NCI-H1417 treated with DMSO at 0.1 percent for 48 hours (cell line): ENCODE measurements around the gene THSD7B.
"Not testable (repeated sequence)": the region's sequence is repeated elsewhere in the genome, so short reads cannot be mapped to it uniquely, and the experiment has no call there.

Source experiments
- DNase-seq: peaks from one replicate; lab custom pipeline; 2025; lab: John Stamatoyannopoulos, UW

THSD7B gene

GRCh38 chr2:137049518-137049917 is 284.2 kb downstream of the THSD7B start:
- DNase-seq: no peak

DNA sequence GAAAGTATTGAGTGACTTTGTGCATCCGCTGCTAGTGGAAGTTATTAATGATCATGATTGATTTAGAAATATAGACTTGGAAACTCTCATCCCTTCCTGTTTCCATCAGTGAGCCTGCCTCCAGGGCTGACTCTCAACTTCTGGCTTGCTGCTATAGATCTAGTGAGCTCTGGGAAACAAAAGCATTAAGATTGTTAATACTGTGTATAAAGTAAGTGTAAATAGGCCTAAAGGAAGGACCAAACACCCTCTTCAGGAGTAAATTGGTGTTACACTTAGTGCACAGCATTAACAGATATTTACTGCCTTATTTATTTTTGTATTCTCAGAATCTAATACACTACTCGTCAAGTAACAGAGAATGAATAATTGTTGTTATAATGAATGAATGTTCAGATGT is 285.6 kb downstream of the THSD7B start:
- DNase-seq: no peak

GRCh38 chr2:137051778-137052398 is 286.5 kb downstream of the THSD7B start:
- DNase-seq: no peak

- DNase-seq: no peak
Measured at GRCh38 chr2:137056704-137057103, 291.4 kb downstream of the THSD7B start.

- DNase-seq: not testable (repeated sequence)
Measured at GRCh38 chr2:137076111-137076765, 310.9 kb downstream of the THSD7B start.

DNA sequence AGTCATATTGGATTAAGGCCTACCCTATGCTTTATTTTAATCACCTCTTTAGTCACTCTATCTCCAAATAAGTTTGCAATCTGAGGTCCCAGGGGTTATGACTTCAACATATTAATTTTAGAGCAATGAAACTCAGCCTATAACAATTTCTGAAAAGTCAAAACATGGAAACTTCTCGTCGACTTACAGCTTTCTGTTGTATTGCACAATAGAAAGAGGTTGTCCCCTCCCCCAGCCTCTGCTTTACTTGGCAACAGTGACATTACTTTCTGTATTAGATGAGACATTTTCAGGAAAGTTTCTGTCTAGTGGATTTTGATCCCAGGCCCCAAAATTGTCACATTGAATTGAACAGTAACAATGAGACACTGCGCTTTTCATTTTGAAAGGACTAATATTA is 326.4 kb downstream of the THSD7B start:
- DNase-seq: no peak

DNA sequence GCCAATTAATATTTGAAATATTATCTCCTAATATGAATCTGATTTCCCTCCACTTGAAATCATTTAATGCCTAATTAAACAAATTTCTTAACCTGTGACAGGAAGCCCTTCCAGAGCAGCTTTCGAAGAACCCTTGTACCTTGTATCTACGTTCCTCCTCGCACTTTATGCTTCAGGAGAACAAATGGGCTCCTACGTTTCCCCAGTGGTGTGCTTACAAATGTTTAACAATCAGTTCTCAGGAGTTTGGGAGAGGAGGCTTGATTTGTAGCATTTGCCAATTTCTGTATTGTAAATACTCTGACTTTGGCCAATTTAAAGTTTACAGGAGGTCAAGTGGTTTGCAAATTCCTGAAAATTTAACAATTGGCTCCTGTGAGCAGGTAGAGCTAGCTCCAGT is 327.8 kb downstream of the THSD7B start:
- no peak for DNase-seq

DNA sequence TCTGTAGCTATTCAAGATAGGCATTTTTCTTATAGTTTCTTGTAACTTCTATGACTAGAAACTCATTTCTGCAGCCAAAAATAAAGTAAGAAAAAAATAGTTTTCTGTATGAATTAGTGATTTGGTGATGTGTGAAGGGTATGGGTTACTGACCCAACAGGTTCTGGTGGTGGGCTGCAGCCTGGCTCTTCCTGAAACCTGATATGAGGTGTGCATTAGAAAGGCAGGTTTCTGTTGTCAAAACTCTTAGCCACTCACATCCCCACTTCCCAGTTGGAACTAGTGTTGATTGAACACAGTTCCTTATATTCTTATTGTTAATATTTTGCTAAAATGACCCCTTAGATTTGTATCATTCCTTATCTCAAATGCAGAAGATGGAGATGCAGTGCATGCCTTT is 330.8 kb downstream of the THSD7B start:
- DNase-seq: no peak

DNA sequence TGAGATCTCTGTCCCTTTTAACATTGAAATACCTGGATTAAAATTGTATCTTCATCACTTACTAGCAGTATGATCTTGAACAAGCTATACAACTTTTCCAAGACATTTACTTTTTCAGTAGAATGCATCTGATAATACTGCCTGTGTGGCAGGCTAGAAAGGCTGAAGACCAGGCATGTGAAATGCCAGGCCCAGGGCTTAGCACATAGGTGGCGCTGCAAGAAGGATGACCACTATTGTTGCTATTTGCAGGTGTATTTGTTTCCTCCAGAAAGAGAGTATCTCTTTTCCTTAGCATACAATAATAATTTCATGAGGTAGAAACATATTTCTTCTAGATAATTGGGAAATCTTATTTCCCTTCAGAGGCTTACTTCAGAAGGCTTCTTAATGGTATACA is 331.3 kb downstream of the THSD7B start:
- DNase-seq: no peak

GRCh38 chr2:137101814-137102213 is 336.5 kb downstream of the THSD7B start:
- DNase-seq: not testable (repeated sequence)

- DNase-seq: no peak
Measured at GRCh38 chr2:137107904-137108303, 342.6 kb downstream of the THSD7B start.

GRCh38 chr2:137111896-137112295 is 346.6 kb downstream of the THSD7B start:
- DNase-seq: no peak

DNA sequence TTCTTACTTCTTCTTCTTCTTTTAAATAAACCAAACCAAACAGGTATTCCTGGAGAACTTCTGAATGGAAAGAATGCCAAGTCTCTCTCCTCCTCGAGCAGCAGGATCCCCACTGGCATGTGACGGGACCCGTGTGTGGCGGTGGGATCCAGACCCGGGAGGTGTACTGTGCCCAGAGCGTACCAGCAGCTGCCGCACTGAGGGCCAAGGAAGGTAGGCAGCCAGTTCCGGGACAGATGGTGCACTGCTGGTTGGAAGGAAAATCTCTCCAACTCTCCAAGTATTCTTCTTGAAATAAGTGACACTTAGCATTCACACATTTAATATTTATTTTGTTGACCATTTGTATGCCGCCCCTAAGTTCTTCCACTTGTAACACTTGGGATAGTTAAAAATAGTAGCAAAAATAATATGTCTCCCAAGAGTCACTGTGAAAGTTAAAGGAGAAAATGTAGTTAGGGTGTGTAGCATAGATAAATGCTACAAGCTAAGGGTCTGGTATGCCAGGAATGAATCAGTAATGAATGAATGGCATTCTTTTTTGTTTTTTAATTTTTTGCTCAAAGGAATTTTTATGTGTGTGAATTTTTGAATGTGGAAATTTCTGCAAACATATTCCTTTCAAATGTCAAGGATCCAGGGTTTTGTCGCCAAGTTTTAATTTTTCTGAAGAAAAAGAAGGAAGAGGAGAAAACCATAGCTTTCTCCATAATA is 349.9 kb downstream of the THSD7B start:
- DNase-seq: no peak

- DNase-seq: no peak
Measured at GRCh38 chr2:137115795-137116089, 350.4 kb downstream of the THSD7B start.

GRCh38 chr2:137117385-137117784 is 352.0 kb downstream of the THSD7B start:
- no peak for DNase-seq

GRCh38 chr2:137118140-137118539 is 352.8 kb downstream of the THSD7B start:
- DNase-seq: no peak

DNA sequence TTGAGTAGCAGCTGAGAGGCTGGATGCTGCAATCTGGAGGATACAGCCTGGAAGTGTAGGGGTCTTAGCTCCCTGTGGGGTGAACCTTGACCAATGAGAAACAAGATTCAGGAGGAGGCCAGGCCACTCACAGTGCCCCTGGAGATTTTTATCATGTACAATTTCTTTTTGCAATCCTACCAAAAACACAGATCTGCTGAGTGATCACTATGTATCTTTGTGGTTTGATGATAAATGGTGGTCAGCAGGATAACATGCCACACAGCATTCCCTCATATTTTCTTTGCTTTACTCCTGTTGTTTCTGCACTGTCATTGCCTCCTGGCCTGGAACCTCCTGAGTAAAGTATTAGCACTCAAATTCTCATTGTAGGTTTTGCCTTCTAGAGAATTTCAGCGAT is 357.9 kb downstream of the THSD7B start:
- no peak for DNase-seq

- no peak for DNase-seq
Measured at GRCh38 chr2:137133225-137133624, 367.9 kb downstream of the THSD7B start.

GRCh38 chr2:137138263-137138662 is 372.9 kb downstream of the THSD7B start:
- no peak for DNase-seq

- no peak for DNase-seq
Measured at GRCh38 chr2:137151731-137152130, 386.4 kb downstream of the THSD7B start.

GRCh38 chr2:137154946-137155345 is 389.6 kb downstream of the THSD7B start:
- no peak for DNase-seq

DNA sequence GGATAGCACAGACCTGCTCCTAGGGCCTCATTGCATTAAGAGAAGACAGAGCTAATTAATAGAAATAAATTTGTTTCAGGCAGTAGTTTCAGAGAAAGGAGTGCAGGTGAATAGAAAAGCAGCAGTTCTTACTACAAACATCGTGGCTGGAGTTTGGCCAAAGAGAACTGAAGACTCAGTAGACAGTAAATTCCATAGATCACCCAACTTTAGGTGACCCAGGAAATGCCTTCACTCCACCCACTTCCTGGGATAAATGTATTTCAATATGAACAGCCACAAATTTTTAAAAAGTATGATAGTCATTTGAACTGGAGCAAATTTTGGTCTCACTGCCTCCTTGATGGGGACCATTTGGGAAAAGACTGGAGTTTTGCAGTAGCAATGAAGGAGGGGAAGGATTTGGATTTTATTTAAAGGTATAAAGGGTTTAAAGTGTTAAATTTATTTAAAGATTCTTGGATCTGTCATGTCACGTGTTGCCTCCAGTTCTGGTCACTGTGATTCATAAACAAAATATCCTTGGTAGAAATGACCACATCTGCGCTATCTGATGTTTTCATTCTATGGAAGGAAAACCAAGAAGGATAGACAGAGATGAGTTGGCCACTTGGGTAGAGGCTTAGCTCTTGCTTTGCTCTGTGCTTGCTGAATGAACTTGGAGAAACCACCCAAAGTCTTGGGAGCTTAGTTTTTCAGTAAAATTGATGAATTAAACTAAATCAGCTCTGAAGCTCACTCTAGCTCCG is 390.2 kb downstream of the THSD7B start:
- DNase-seq: no peak
